OCI-LY7 (cell line): ENCODE results near the gene CUL2. TPM values are rescaled to one million over a fixed set of nuclear protein-coding genes. Genes with fewer than 3 reads are reported as not detected.

Source experiments
- BruUV-seq: library from RNA; stranded (reverse); fragments of 400-500 nt; replicated peaks from 2 replicates; lab custom pipeline; 2021; lab: Mats Ljungman, UMichigan
- CTCF ChIA-PET: fragments of 300-600 bp; sonication (Branson Sonifier 250); formaldehyde crosslinking; loops from one replicate; lab custom pipeline; 2022; ENCODE audit warnings: antibody characterized with exemption; ENCODE audit not compliant: unreplicated experiment; lab: Charles Lee
- POLR2A ChIA-PET: fragments of 300-600 bp; sonication (Branson Sonifier 250); formaldehyde crosslinking; loops from one replicate; lab custom pipeline; 2022; ENCODE audit warnings: antibody characterized with exemption; lab: Charles Lee
- DNase-seq: peaks from one replicate; pipeline ENCODE4 v3.0.0-alpha.2; 2015; ENCODE audit warnings: low spot score
- H2AFZ ChIP-seq: fragments of 200-600 bp; sonication (generic), shearing (Covaris generic); 2 replicates; pipeline ENCODE4 v1.6.1; 2014; ENCODE audit warnings: mild to moderate bottlenecking, antibody characterized with exemption, low read length, moderate library complexity
- H3K27ac ChIP-seq: fragments of 200-600 bp; sonication (generic); 2 replicates; pipeline ENCODE4 v1.5.1; 2014; ENCODE audit warnings: mixed run types, low read depth, mild to moderate bottlenecking, moderate library complexity, low read length, inconsistent platforms; ENCODE audit not compliant: poor library complexity, severe bottlenecking
- H3K36me3 ChIP-seq: fragments of 200-600 bp; sonication (generic); 2 replicates; pipeline ENCODE4 v1.6.1; 2014; ENCODE audit warnings: mild to moderate bottlenecking, antibody characterized with exemption, low read length, moderate library complexity, mixed read lengths; ENCODE audit not compliant: insufficient read depth
- H3K4me1 ChIP-seq: fragments of 200-600 bp; sonication (generic); 2 replicates; pipeline ENCODE4 v1.5.1; 2014; ENCODE audit warnings: mild to moderate bottlenecking, low read length; ENCODE audit not compliant: insufficient read depth, poor library complexity, severe bottlenecking
- H3K4me2 ChIP-seq: fragments of 200-600 bp; sonication (generic); 2 replicates; pipeline ENCODE4 v1.6.1; 2014; ENCODE audit warnings: mild to moderate bottlenecking, low read length
- H3K4me3 ChIP-seq: fragments of 200-600 bp; sonication (generic); 2 replicates; pipeline ENCODE4 v1.5.1; 2014; ENCODE audit warnings: mild to moderate bottlenecking, low read depth, low read length; ENCODE audit not compliant: poor library complexity, severe bottlenecking
- H3K79me2 ChIP-seq: fragments of 200-600 bp; sonication (generic); 2 replicates; pipeline ENCODE4 v1.6.1; 2016; ENCODE audit warnings: low read depth, mild to moderate bottlenecking, low read length, moderate library complexity, mixed read lengths; ENCODE audit not compliant: insufficient read depth
- H3K9me2 ChIP-seq: fragments of 200-600 bp; sonication (generic); 2 replicates; pipeline ENCODE4 v1.6.1; 2016; ENCODE audit warnings: mild to moderate bottlenecking, low read length, mixed read lengths; ENCODE audit not compliant: insufficient read depth
- H3K9me3 ChIP-seq: fragments of 200-600 bp; sonication (generic); 2 replicates; pipeline ENCODE4 v1.6.1; 2014; ENCODE audit warnings: mild to moderate bottlenecking, mixed run types, low read length, mixed read lengths
- H4K20me1 ChIP-seq: fragments of 200-600 bp; sonication (generic); 2 replicates; pipeline ENCODE4 v1.6.1; 2014; ENCODE audit warnings: mild to moderate bottlenecking, antibody characterized with exemption, low read length, moderate library complexity, mixed read lengths; ENCODE audit not compliant: insufficient read depth
- CTCF ChIP-seq: fragments of 200-600 bp; sonication (generic); conservative IDR thresholded peaks from 2 replicates; pipeline ENCODE4 v1.5.1; 2014; ENCODE audit warnings: mild to moderate bottlenecking, antibody characterized with exemption, low read length, moderate library complexity, mixed read lengths
- EZH2phosphoT487 ChIP-seq: fragments of 200-600 bp; sonication (generic); IDR thresholded peaks from 2 replicates; pipeline ENCODE4 v1.6.1; 2018; ENCODE audit warnings: low read depth, borderline replicate concordance, mild to moderate bottlenecking, mixed run types, antibody characterized with exemption, low read length, moderate library complexity, mixed read lengths
- intact Hi-C: fragments of 100-400 bp; cut with micrococcal nuclease; formaldehyde crosslinking; loops from one replicate; pipeline ENCODE4 v1.10.0; 2022; ENCODE audit not compliant: unreplicated experiment
- total RNA-seq, 2 experiments: library from RNA; depleted of rRNA in 1 of 2; stranded (reverse); fragments of >200 nt in 1 of 2; shearing (Covaris generic) in 1 of 2; gene quantifications; 2 replicates each; pipeline ENCODE4 v1.2.3, GENCODE V29; 2014 to 2022

CUL2 gene
- total RNA-seq, 2 experiments from 2014 or later, result 25.5 to 40.4 TPM

- H3K36me3 ChIP-seq, result no peaks in the 10 kb centered on the region; the same call in 1 of the 2 replicates
- peak overlapping the region; percentile 93 for H3K4me3 ChIP-seq
Observed at GRCh38 chr10:35126062-35126529, 36.0 kb upstream of the CUL2 start.

DNA sequence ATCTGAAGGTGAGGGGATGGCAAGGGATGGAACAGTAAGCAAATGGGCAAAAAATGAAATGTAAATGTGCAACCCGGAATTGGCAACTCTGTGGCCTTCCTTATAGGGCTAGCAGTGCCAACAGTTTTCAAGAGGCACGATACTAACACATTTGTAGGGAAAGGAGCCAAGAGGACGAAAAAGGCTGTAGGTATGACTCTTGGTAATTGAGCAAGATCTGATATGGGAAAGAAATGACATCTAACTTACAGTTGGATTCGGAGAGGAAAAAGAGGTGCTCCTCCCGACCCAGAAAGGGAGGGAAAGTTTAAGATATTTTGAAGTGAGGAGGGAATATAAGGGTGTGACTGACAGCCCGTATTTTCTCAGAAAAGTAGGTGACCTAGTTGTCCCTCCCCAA, 34.4 kb upstream of the CUL2 start:
- ChIA-PET CTCF (no interaction called here), POLR2A (interaction anchor here (0.7 to 6.6 kb wide), 3 partner anchors 34 to 71 kb away, joined by 3 to 95 read pairs (median 9); no protein-coding TSS in a partner anchor)
- H3K9me3 ChIP-seq, result no peaks in the 10 kb centered on the region
- intact Hi-C loops, result loop anchor here (5.0 kb wide), 1 partner anchor 518 kb away; the partner anchor contains the start of gene FZD8
- H3K79me2 ChIP-seq, result peaks cover 21% of the 10 kb centered on the region; the same call in 1 of the 2 replicates
- H2AFZ ChIP-seq, result no peak overlapping the region
- no peak for DNase-seq
- H3K4me1 ChIP-seq, result peaks cover 22% of the 10 kb centered on the region
- no peaks in the 10 kb centered on the region; the same call in 1 of the 2 replicates for H3K36me3 ChIP-seq
- no peaks in the 10 kb centered on the region for H3K9me2 ChIP-seq
- BruUV-seq, result no TSS peak
- H3K4me3 ChIP-seq, result no peak overlapping the region
- H3K27ac ChIP-seq, result no peak overlapping the region
- H3K4me2 ChIP-seq, result no peak overlapping the region
- H4K20me1 ChIP-seq, result no peaks in the 10 kb centered on the region
- TF ChIP-seq CTCF (no peak), EZH2phosphoT487 (no peak)

More at GRCh38 chr10:35126062-35126529, 36.0 kb upstream of the CUL2 start:
- Histone ChIP-seq H3K4me1 (peaks cover 37% of the 10 kb centered on the region), H3K9me2 (no peaks in the 10 kb centered on the region), H3K9me3 (no peaks in the 10 kb centered on the region), H3K79me2 (peaks cover 36% of the 10 kb centered on the region; the same call in 1 of the 2 replicates), H3K27ac (peak overlapping the region; percentile 85), H2AFZ (peak overlapping the region; percentile 72; the same call in 1 of the 2 replicates), H3K4me2 (peak overlapping the region; percentile 69), H4K20me1 (no peaks in the 10 kb centered on the region)
- BruUV-seq, result TSS peak; percentile 91
- DNase-seq, result no peak
- no peak for TF ChIP-seq EZH2phosphoT487
- TF ChIP-seq CTCF, result no peak
- POLR2A ChIA-PET, result interaction anchor here (0.5 to 6.6 kb wide), 13 partner anchors 24 to 343 kb away, joined by 3 to 95 read pairs (median 5); no protein-coding TSS in a partner anchor
- intact Hi-C loops, result loop anchor here (1.0 to 5.0 kb wide), 3 partner anchors 23 to 211 kb away; partner anchors contain the start of gene CCNY
- CTCF ChIA-PET, result interaction anchor here (0.6 to 1.6 kb wide), 6 partner anchors 36 to 99 kb away, joined by 3 to 22 read pairs (median 4); partner anchors contain the start of gene CUL2

- H3K4me1 ChIP-seq, result no peaks in the 10 kb centered on the region
- TF ChIP-seq EZH2phosphoT487, result no peak
- no peak for TF ChIP-seq CTCF
- no peak overlapping the region for H2AFZ ChIP-seq
- no TSS peak for BruUV-seq
- no peaks in the 10 kb centered on the region for H3K9me3 ChIP-seq
- ChIA-PET CTCF (interaction anchor here (0.8 to 2.8 kb wide), 2 partner anchors 76 to 98 kb away, joined by 4 to 10 read pairs; no protein-coding TSS in a partner anchor), POLR2A (interaction anchor here (0.6 to 3.2 kb wide), 5 partner anchors 29 to 223 kb away, joined by 3 to 17 read pairs (median 5); partner anchors contain the start of gene CUL2)
- H4K20me1 ChIP-seq, result no peaks in the 10 kb centered on the region
- no peak overlapping the region for H3K4me3 ChIP-seq
- no peak overlapping the region for H3K4me2 ChIP-seq
- intact Hi-C loops, result no loop called here
- H3K9me2 ChIP-seq, result no peaks in the 10 kb centered on the region
- no peaks in the 10 kb centered on the region for H3K79me2 ChIP-seq
- H3K27ac ChIP-seq, result no peak overlapping the region
- DNase-seq, result no peak
- no peaks in the 10 kb centered on the region for H3K36me3 ChIP-seq
Observed at GRCh38 chr10:35119378-35119777, 29.2 kb upstream of the CUL2 start.
